Neural crest cell (in vitro differentiated cells): ENCODE measurements around the gene GAN. TPM values are rescaled to one million over a fixed set of nuclear protein-coding genes. Genes with fewer than 3 reads are reported as not detected.

Experiments used
- DNase-seq: peaks from one replicate; pipeline ENCODE4 v3.0.0; 2021; ENCODE audit warnings: low read depth, mixed read lengths, low spot score
- H3K27ac Mint-ChIP-seq: one replicate; pipeline ENCODE4 v1.8.0; 2021; ENCODE audit warnings: mild to moderate bottlenecking, mixed read lengths; ENCODE audit not compliant: unreplicated experiment
- H3K27me3 Mint-ChIP-seq: 2 replicates; pipeline ENCODE4 v1.8.0; 2021; ENCODE audit warnings: low read depth, mild to moderate bottlenecking, mixed read lengths
- H3K36me3 Mint-ChIP-seq: 2 replicates; pipeline ENCODE4 v1.8.0; 2021; ENCODE audit warnings: low read depth, mild to moderate bottlenecking, mixed read lengths
- H3K4me1 Mint-ChIP-seq: 2 replicates; pipeline ENCODE4 v1.8.0; 2021; ENCODE audit warnings: mixed read lengths
- H3K4me3 Mint-ChIP-seq: one replicate; pipeline ENCODE4 v1.8.0; 2021; ENCODE audit warnings: mild to moderate bottlenecking, mixed read lengths
- H3K9me3 Mint-ChIP-seq: 2 replicates; pipeline ENCODE4 v1.8.0; 2021; ENCODE audit warnings: mixed read lengths
- CTCF ChIP-seq: fragments of 200-600 bp; sonication (generic); conservative IDR thresholded peaks from 2 replicates; pipeline ENCODE4 v1.5.0; 2021; ENCODE audit warnings: antibody characterized with exemption, mild to moderate bottlenecking
- total RNA-seq: library from RNA; stranded (reverse); gene quantifications from 2 replicates; pipeline ENCODE4 v1.2.1, GENCODE V29; 2021

The GAN gene
- total RNA-seq, 1 donor from 2014 or later = 16.1 TPM

DNA sequence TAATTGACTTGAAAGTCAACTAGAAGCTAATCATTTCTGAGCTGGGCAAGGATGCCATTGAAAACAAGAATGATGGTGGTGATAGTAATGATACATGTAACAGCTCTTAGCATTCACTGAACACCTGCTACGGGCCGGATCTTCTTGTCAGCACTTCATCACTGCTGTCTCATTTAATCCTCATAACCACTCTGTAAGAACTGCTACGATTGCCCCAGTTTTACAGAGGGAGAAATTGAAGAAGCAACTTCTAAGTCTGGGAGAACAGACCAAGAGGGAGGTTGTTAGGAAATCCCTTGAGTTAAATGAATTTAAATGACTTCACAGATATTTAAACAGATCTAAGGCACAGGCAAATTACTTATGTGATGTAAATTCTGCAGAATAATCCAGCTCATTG is 7.0 kb upstream of the GAN start:
- no peaks in the 10 kb centered on the region for H3K27me3 Mint-ChIP-seq
- H3K9me3 Mint-ChIP-seq = no peaks in the 10 kb centered on the region
- no peak for DNase-seq
- no peak for TF ChIP-seq CTCF
- no peak overlapping the region for H3K27ac Mint-ChIP-seq
- H3K36me3 Mint-ChIP-seq = no peaks in the 10 kb centered on the region
- H3K4me3 Mint-ChIP-seq = no peak overlapping the region
- H3K4me1 Mint-ChIP-seq = peaks cover 6% of the 10 kb centered on the region

GRCh38 chr16:81310045-81310644 is 4.6 kb upstream of the GAN start:
- H3K4me3 Mint-ChIP-seq = no peak overlapping the region
- no peaks in the 10 kb centered on the region for H3K36me3 Mint-ChIP-seq
- H3K9me3 Mint-ChIP-seq = no peaks in the 10 kb centered on the region
- DNase-seq = no peak
- peaks cover 24% of the 10 kb centered on the region for H3K4me1 Mint-ChIP-seq
- H3K27me3 Mint-ChIP-seq = no peaks in the 10 kb centered on the region
- no peak for TF ChIP-seq CTCF
- H3K27ac Mint-ChIP-seq = no peak overlapping the region

- H3K4me1 Mint-ChIP-seq = peaks cover 29% of the 10 kb centered on the region
- no peaks in the 10 kb centered on the region for H3K9me3 Mint-ChIP-seq
- peak overlapping the region; percentile 45 for H3K4me3 Mint-ChIP-seq
- H3K36me3 Mint-ChIP-seq = no peaks in the 10 kb centered on the region
- no peak for TF ChIP-seq CTCF
- H3K27ac Mint-ChIP-seq = no peak overlapping the region
- H3K27me3 Mint-ChIP-seq = no peaks in the 10 kb centered on the region
- no peak for DNase-seq
Observed at GRCh38 chr16:81311762-81312161, 3.0 kb upstream of the GAN start.

DNA sequence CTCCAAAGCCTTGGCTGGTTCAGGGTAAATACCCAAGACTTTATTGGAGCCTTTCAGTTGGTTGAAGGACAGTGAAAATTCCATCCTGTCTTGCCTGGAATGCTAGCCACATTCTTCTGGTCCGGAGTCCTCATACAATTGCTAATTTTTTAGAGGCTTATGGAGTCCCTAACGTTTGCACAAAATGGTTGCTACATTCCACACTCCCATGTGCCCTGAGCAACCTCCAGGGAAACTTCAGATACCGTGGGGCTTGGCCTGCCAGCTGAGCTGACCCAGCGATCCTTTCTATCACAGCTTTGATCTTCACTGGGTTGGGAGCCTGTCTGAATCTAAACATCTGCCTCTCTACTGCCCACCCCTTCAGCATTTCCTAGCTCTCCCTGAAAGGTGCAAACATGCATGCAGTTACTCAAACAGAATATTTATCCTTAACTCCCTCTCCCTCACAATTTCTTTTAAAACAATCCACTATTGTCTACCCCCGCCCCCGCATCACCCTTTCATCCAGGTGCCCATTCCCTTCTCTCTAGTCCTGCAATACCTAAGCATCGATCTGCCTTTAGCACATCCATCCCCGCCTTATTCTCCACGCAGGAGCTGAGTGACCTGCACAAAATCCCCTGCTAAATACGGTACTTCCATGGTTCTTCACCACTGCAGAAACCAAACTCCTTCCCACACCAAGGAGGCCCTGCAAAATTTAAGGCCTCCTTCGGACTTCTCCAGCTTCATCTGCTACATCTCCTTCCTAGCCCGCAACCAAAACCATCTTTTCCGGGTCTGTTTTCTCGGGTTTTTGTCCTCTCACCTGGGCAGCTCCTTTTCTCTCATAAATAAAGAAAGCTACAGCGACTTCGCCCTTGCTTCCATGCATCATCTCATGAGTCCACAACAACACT is 810 bp upstream of the GAN start:
- H3K4me1 Mint-ChIP-seq = peaks cover 29% of the 10 kb centered on the region
- peak overlapping the region; percentile 84 for H3K27ac Mint-ChIP-seq
- no peaks in the 10 kb centered on the region for H3K27me3 Mint-ChIP-seq
- H3K36me3 Mint-ChIP-seq = no peaks in the 10 kb centered on the region
- no peak for TF ChIP-seq CTCF
- no peaks in the 10 kb centered on the region for H3K9me3 Mint-ChIP-seq
- peak overlapping the region; percentile 93 for H3K4me3 Mint-ChIP-seq
- DNase-seq = no peak

GRCh38 chr16:81315271-81316175 is 761 bp downstream of the GAN start:
- Mint-ChIP-seq H3K27ac (no peak overlapping the region), H3K4me1 (peaks cover 29% of the 10 kb centered on the region), H3K4me3 (peak overlapping the region; percentile 93), H3K36me3 (no peaks in the 10 kb centered on the region), H3K27me3 (no peaks in the 10 kb centered on the region), H3K9me3 (no peaks in the 10 kb centered on the region)
- TF ChIP-seq CTCF = no peak
- peak; percentile 15 for DNase-seq
